K562 (cell line): ENCODE measurements around the gene OGDH. TPM values are rescaled to one million over a fixed set of nuclear protein-coding genes. Genes with fewer than 3 reads are reported as not detected.

ENCODE experiments used
- CBX3 ChIP-seq, 2 experiments: IDR thresholded peaks; 1 replicate in 1 of 2; 2 replicates in 1 of 2; pipeline ENCODE4 v1.6.1; 2012; ENCODE audit warnings: inconsistent platforms in 2 of 2, low read length in 2 of 2, borderline replicate concordance in 1 of 2, control low read depth in 1 of 2
- CREB1 ChIP-seq, 2 experiments: sonication (generic) in 1 of 2; formaldehyde crosslinking in 1 of 2; IDR thresholded peaks; 2 replicates each; pipeline versions ENCODE4 v1.6.1 to v1.8.0; 2012 to 2022; ENCODE audit warnings: inconsistent platforms in 1 of 2, mild to moderate bottlenecking in 1 of 2, missing genetic modification reagents in 1 of 2, moderate library complexity in 1 of 2
- NFRKB ChIP-seq: fragments of 450-650 bp; IDR thresholded peaks from 2 replicates; pipeline ENCODE4 v1.6.1; 2016; ENCODE audit warnings: low read depth
- POLR2A ChIP-seq: fragments of 450-650 bp; conservative IDR thresholded peaks from 2 replicates; pipeline ENCODE4 v1.6.1; 2016
- RB1 ChIP-seq: fragments of 450-650 bp; IDR thresholded peaks from 2 replicates; pipeline ENCODE4 v1.6.1; 2017; ENCODE audit warnings: low read depth, mild to moderate bottlenecking
- SIN3A ChIP-seq, 2 experiments: fragments of 150-350 bp in 1 of 2; IDR thresholded peaks; 2 replicates each; pipeline ENCODE4 v1.6.1; 2011 to 2016; ENCODE audit warnings: borderline replicate concordance in 2 of 2, low read depth in 2 of 2, low read length in 2 of 2, mild to moderate bottlenecking in 2 of 2, moderate library complexity in 2 of 2; ENCODE audit not compliant: control insufficient read depth in 1 of 2
- ZNF830 ChIP-seq: fragments of 250-450 bp; sonication (Bioruptor Pico); IDR thresholded peaks from 2 replicates; pipeline ENCODE4 v1.5.0; 2021; ENCODE audit warnings: mild to moderate bottlenecking
- polyA plus RNA-seq, 8 experiments: library from polyadenylated mRNA; depleted of rRNA in 4 of 8; stranded (reverse) in 5 of 8; unstranded in 3 of 8; fragments of >200 nt; fragmentation: Nextera tagmentation in 2 of 8; fragmentation: Illumina TruSeq in 1 of 8; extraction: Ambion mirVana in 2 of 8; extraction: Trizol in 1 of 8; gene quantifications; 2 replicates each; pipeline versions ENCODE4 v1.2.1 to v1.2.3, GENCODE V29; 2011 to 2014; ENCODE audit warnings: inconsistent platforms in 1 of 8, missing spikeins in 1 of 8
- total RNA-seq, 7 experiments: library from RNA; depleted of rRNA in 6 of 7; stranded (reverse); fragments of >200 nt in 6 of 7; fragmentation: Illumina TruSeq in 2 of 7; extraction: Trizol in 2 of 7; gene quantifications; 2 replicates each; pipeline versions ENCODE4 v1.2.1 to v1.2.3, GENCODE V29; 2011 to 2021; ENCODE audit warnings: low replicate concordance in 1 of 7
- TF ChIP-seq, protein P1 (sequence below), 3 experiments: fragments of 200-800 bp in 1 of 3; sonication (Bioruptor generic) in 1 of 3; sonication (generic) in 1 of 3; formaldehyde crosslinking in 1 of 3; IDR thresholded peaks; 2 replicates each; pipeline versions ENCODE4 v1.6.1 to v1.8.0; 2016 to 2022; ENCODE audit warnings: mild to moderate bottlenecking in 2 of 3, missing compliant biosample characterization in 2 of 3, missing genetic modification characterization in 2 of 3, missing genetic modification reagents in 1 of 3
- TF ChIP-seq, protein P2 (sequence below): fragments of 200-800 bp; sonication (Bioruptor generic); IDR thresholded peaks from 2 replicates; pipeline ENCODE4 v1.6.1; 2017; ENCODE audit warnings: missing genetic modification characterization, missing compliant biosample characterization
- TF ChIP-seq, protein P3 (sequence below), 2 experiments: fragments of 450-650 bp in 1 of 2; sonication (generic) in 1 of 2; formaldehyde crosslinking in 1 of 2; IDR thresholded peaks; 2 replicates each; pipeline versions ENCODE4 v1.7.1 to v1.9.0; 2016 to 2022; ENCODE audit warnings: inconsistent platforms in 1 of 2, mild to moderate bottlenecking in 1 of 2, missing genetic modification reagents in 1 of 2
- TF ChIP-seq, protein P4 (sequence below): fragments of 250-450 bp; sonication (Bioruptor Pico); IDR thresholded peaks from 2 replicates; pipeline ENCODE4 v1.4.0; 2020; ENCODE audit warnings: mild to moderate bottlenecking

The OGDH gene
- total and polyA plus RNA-seq, 9 of the 15 experiments (the other 6 are each of a cell fraction or from before 2014, with no cell fraction given): 3.1 to 80.3 (median 23.5) TPM

DNA sequence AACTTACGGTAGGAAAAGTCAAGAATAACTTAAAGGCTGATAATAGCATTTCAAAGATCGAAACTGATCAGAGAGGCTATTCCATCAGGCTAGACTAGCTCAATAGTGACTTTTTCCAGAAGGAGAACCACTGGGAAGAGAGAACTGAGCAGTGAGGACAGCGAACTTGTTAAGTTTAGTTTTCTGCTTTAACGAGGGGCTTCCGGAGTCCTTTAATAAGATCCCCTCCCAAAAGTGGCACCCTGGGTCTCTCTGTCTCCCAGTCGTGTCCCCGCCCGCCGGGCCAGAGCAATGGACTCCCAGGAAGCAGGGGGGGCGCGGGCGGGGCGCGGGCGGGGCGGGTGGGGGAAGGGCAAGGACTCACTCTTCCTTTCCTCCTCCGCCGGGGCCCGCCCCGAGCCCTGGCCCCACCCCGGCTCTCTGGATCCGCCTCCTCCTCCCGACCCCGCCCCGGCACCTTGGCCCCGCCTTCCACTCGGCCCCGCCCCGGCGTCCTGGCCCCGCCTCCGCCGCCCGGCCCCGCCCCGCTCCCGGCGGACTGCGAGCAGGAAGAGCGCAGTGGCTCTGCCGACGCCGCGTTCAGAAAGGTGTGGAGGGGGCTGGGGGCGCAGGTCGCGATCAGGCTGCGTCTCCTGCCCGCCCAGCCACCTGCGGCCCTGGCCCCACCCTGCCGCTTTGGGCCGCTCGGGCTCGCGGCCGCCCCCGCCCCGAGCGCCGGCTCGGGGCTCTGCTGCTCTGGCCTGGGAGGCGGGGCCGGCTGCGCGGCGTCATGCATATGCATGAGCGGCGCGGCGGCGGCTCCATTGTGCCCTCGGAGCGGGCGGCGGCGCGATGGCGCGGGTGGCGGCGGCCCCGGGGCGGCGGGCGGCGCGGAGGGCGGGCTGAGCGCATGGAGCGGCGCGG lies 141.9 kb downstream of the OGDH start, which contains the start of gene ZMIZ2 (continued):
- TF ChIP-seq CBX3 (IDR thresholded peaks at IDR 0.05; ENCODE audit: borderline replicate concordance in 1 of 2, low read length in 2 of 2) (no peak), SIN3A (IDR thresholded peaks at IDR 0.05; ENCODE audit: borderline replicate concordance in 2 of 2, control insufficient read depth in 1 of 2, low read depth in 2 of 2, low read length in 2 of 2) (peak in 1 of 2 experiments; percentile 47; a peak in 1 of 4 replicates), NFRKB (peak; percentile 63; the same call in 1 of the 2 replicates), RB1 (peak; percentile 91), POLR2A (peak; percentile 66), ZNF830 (no peak), CREB1 (IDR thresholded peaks at IDR 0.05) (peak; percentile 61), CREB1 (CRISPR knock-in tag; IDR thresholded peaks at IDR 0.05) (peak; percentile 38; the same call in 1 of the 2 replicates)
- TF ChIP-seq, protein P1, sequence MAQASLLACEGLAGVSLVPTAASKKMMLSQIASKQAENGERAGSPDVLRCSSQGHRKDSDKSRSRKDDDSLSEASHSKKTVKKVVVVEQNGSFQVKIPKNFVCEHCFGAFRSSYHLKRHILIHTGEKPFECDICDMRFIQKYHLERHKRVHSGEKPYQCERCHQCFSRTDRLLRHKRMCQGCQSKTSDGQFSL (CRISPR knock-in tag; IDR thresholded peaks at IDR 0.05): no peak
- TF ChIP-seq, protein P1 (tag; IDR thresholded peaks at IDR 0.05): peak in 1 of 2 experiments; percentile 80; a peak in 2 of 4 replicates
- TF ChIP-seq, protein P2, sequence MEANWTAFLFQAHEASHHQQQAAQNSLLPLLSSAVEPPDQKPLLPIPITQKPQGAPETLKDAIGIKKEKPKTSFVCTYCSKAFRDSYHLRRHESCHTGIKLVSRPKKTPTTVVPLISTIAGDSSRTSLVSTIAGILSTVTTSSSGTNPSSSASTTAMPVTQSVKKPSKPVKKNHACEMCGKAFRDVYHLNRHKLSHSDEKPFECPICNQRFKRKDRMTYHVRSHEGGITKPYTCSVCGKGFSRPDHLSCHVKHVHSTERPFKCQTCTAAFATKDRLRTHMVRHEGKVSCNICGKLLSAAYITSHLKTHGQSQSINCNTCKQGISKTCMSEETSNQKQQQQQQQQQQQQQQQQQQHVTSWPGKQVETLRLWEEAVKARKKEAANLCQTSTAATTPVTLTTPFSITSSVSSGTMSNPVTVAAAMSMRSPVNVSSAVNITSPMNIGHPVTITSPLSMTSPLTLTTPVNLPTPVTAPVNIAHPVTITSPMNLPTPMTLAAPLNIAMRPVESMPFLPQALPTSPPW (CRISPR knock-in tag): peak; percentile 100
- TF ChIP-seq, protein P3, sequence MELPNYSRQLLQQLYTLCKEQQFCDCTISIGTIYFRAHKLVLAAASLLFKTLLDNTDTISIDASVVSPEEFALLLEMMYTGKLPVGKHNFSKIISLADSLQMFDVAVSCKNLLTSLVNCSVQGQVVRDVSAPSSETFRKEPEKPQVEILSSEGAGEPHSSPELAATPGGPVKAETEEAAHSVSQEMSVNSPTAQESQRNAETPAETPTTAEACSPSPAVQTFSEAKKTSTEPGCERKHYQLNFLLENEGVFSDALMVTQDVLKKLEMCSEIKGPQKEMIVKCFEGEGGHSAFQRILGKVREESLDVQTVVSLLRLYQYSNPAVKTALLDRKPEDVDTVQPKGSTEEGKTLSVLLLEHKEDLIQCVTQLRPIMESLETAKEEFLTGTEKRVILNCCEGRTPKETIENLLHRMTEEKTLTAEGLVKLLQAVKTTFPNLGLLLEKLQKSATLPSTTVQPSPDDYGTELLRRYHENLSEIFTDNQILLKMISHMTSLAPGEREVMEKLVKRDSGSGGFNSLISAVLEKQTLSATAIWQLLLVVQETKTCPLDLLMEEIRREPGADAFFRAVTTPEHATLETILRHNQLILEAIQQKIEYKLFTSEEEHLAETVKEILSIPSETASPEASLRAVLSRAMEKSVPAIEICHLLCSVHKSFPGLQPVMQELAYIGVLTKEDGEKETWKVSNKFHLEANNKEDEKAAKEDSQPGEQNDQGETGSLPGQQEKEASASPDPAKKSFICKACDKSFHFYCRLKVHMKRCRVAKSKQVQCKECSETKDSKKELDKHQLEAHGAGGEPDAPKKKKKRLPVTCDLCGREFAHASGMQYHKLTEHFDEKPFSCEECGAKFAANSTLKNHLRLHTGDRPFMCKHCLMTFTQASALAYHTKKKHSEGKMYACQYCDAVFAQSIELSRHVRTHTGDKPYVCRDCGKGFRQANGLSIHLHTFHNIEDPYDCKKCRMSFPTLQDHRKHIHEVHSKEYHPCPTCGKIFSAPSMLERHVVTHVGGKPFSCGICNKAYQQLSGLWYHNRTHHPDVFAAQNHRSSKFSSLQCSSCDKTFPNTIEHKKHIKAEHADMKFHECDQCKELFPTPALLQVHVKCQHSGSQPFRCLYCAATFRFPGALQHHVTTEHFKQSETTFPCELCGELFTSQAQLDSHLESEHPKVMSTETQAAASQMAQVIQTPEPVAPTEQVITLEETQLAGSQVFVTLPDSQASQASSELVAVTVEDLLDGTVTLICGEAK (IDR thresholded peaks at IDR 0.05): peak; percentile 28; the same call in 1 of the 2 replicates
- TF ChIP-seq, protein P3 (CRISPR knock-in tag; IDR thresholded peaks at IDR 0.05): no peak
- TF ChIP-seq, protein P4, sequence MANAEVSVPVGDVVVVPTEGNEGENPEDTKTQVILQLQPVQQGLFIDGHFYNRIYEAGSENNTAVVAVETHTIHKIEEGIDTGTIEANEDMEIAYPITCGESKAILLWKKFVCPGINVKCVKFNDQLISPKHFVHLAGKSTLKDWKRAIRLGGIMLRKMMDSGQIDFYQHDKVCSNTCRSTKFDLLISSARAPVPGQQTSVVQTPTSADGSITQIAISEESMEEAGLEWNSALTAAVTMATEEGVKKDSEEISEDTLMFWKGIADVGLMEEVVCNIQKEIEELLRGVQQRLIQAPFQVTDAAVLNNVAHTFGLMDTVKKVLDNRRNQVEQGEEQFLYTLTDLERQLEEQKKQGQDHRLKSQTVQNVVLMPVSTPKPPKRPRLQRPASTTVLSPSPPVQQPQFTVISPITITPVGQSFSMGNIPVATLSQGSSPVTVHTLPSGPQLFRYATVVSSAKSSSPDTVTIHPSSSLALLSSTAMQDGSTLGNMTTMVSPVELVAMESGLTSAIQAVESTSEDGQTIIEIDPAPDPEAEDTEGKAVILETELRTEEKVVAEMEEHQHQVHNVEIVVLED: peak; percentile 91
